ENCODE results near the gene PRKX. TPM values are rescaled to one million over a fixed set of nuclear protein-coding genes. Genes with fewer than 3 reads are reported as not detected.

Gene PRKX
- total and polyA plus RNA-seq, 2 of the 8 experiments (the other 6 are each of a cell fraction or from before 2014, with no cell fraction given), result 19.4 to 55.3 TPM

- FAIRE-seq (no peak), DNase-seq (ENCODE audit: low read depth in 1 of 2, low spot score in 2 of 2) (no peak)
- Histone ChIP-seq H2AFZ (ENCODE audit: low read length) (no peak overlapping the region), H3K4me3 (ENCODE audit: extremely low read depth in 1 of 4, insufficient read depth in 2 of 4, low read depth in 3 of 4, low read length in 4 of 4) (no peak overlapping the region), H3K9ac (replicated peaks in 1 of 4; ENCODE audit: extremely low read depth in 1 of 4, low read depth in 3 of 4, low read length in 3 of 4) (no peak overlapping the region), H3K27ac (ENCODE audit: low read depth, low read length) (no peak overlapping the region), H2BK120ac (replicated peaks; ENCODE audit: low read depth, low read length) (no peak overlapping the region), H3K14ac (ENCODE audit: insufficient read length) (no peak overlapping the region), H3K4ac (replicated peaks; ENCODE audit: insufficient read length, low read depth, low read length) (no peak overlapping the region), H2BK12ac (ENCODE audit: low read depth, low read length) (no peak overlapping the region), H4K20me1 (replicated peaks in 1 of 2; ENCODE audit: control insufficient read depth in 1 of 2, insufficient read depth in 2 of 2, low read length in 2 of 2) (peaks cover 3% of the 10 kb centered on the region in 2 experiments), H3K4me2 (ENCODE audit: insufficient read depth in 1 of 2, low read depth in 2 of 2, low read length in 2 of 2) (no peak overlapping the region), H2BK20ac (ENCODE audit: low read length) (no peak overlapping the region), H3K23me2 (ENCODE audit: low read depth, low read length) (no peaks in the 10 kb centered on the region), H2BK15ac (ENCODE audit: low read length) (no peak overlapping the region), H2BK5ac (ENCODE audit: low read depth, low read length) (no peak overlapping the region), H3K56ac (replicated peaks; ENCODE audit: insufficient read length, low read depth, low read length) (no peak overlapping the region), H3K23ac (ENCODE audit: insufficient read length) (no peak overlapping the region), H3K36me3 (ENCODE audit: control insufficient read depth in 2 of 4, insufficient read depth in 4 of 4, low read length in 3 of 4) (peaks cover 0 to 3% (median 0%) of the 10 kb centered on the region in 4 experiments; a peak in 2 of 8 replicates), H3K79me1 (ENCODE audit: low read depth, low read length) (no peaks in the 10 kb centered on the region; the same call in 1 of the 2 replicates), H3K4me1 (replicated peaks in 1 of 4; ENCODE audit: control insufficient read depth in 3 of 4, insufficient read depth in 4 of 4, low read length in 3 of 4) (peaks cover 0 to 7% (median under 1%) of the 10 kb centered on the region in 4 experiments; a peak in 2 of 7 replicates), H3K27me3 (replicated peaks in 1 of 4; ENCODE audit: control insufficient read depth in 3 of 4, extremely low read depth in 1 of 4, insufficient read depth in 3 of 4, low read length in 3 of 4) (no peaks in the 10 kb centered on the region), H3K79me2 (ENCODE audit: control insufficient read depth in 1 of 2, insufficient read depth in 2 of 2, low read length in 2 of 2) (peaks cover 0 to 57% of the 10 kb centered on the region in 2 experiments; a peak in 2 of 4 replicates), H2AK5ac (ENCODE audit: low read depth, low read length) (no peak overlapping the region), H3K9me3 (ENCODE audit: insufficient read depth in 2 of 2, low read depth in 1 of 2, low read length in 1 of 2) (no peaks in the 10 kb centered on the region), H4K8ac (ENCODE audit: extremely low read depth, insufficient read depth, low read length) (no peak overlapping the region), H4K5ac (ENCODE audit: insufficient read length, low read depth, low read length) (no peak overlapping the region), H3K18ac (ENCODE audit: extremely low read depth, low read length) (no peak overlapping the region), H4K91ac (replicated peaks; ENCODE audit: insufficient read length, low read length) (no peak overlapping the region)
- CTCF ChIA-PET (ENCODE audit: partially characterized antibody), result interaction anchor here (1.2 to 1.7 kb wide), 2 partner anchors 11 to 31 kb away, joined by 3 to 4 read pairs; no protein-coding TSS in a partner anchor
- 79% methylated on average over 7 of the region's 11 CpGs; no CpG with 5 or more reads in 1 of the 2 experiments for WGBS, 2 experiments (ENCODE audit: extremely low coverage in 1 of 2, insufficient coverage in 1 of 2, insufficient read length in 1 of 2, insufficient replicate concordance in 2 of 2, low coverage in 1 of 2, low lambda C conversion rate in 2 of 2, missing lambda C conversion rate in 1 of 2)
- POLR2A ChIA-PET (ENCODE audit: partially characterized antibody), result no interaction called here
- TF ChIP-seq USF2 (IDR thresholded peaks at IDR 0.05; ENCODE audit: low read length) (no peak), CBX5 (IDR thresholded peaks at IDR 0.05; ENCODE audit: low read depth, low read length) (no peak), JUN (IDR thresholded peaks at IDR 0.05; ENCODE audit: low read depth, low read length) (no peak), SIN3A (conservative IDR thresholded peaks at IDR 0.05 in 1 of 2, IDR thresholded peaks at IDR 0.05 in 1 of 2; ENCODE audit: low read depth in 1 of 2, low read length in 2 of 2) (no peak), TAF7 (optimal IDR thresholded peaks at IDR 0.05; ENCODE audit: borderline replicate concordance, low read depth, low read length) (no peak), BRCA1 (IDR thresholded peaks at IDR 0.05; ENCODE audit: low read depth, low read length) (no peak), SIX5 (IDR thresholded peaks at IDR 0.05; ENCODE audit: low read depth, low read length) (no peak), CBX8 (IDR thresholded peaks at IDR 0.05; ENCODE audit: borderline replicate concordance, low read depth, low read length) (no peak), SP4 (IDR thresholded peaks at IDR 0.05; ENCODE audit: low read length) (no peak), GABPA (IDR thresholded peaks at IDR 0.05; ENCODE audit: borderline replicate concordance, insufficient read depth, low read length) (no peak), POLR2A (IDR thresholded peaks at IDR 0.05; ENCODE audit: control extremely low read depth in 1 of 2, low read depth in 2 of 2, low read length in 2 of 2) (no peak), SUZ12 (IDR thresholded peaks at IDR 0.05; ENCODE audit: low read length) (no peak), NRF1 (IDR thresholded peaks at IDR 0.05; ENCODE audit: low read depth, low read length) (no peak), MAX (IDR thresholded peaks at IDR 0.05) (no peak)
These were observed 7.0 kb downstream of the PRKX start for GRCh38 chrX:3706481-3706880.
